K562 (cell line): Measurements from ENCODE around the gene CTIF. TPM values are rescaled to one million over a fixed set of nuclear protein-coding genes. Genes with fewer than 3 reads are reported as not detected.
A peak's percentile ranks its signal among the peaks of the same experiment; 100 is the strongest.

ENCODE experiments used
- ARID1B ChIP-seq: fragments of 450-650 bp; IDR thresholded peaks from 2 replicates; pipeline ENCODE4 v1.6.1; 2016; ENCODE audit warnings: antibody characterized with exemption, mild to moderate bottlenecking, inconsistent platforms
- CHD4 ChIP-seq: fragments of 200-600 bp; sonication (generic); IDR thresholded peaks from 3 replicates; pipeline ENCODE4 v1.6.1; 2012; ENCODE audit warnings: low read depth, mild to moderate bottlenecking, mixed read lengths, low read length, inconsistent platforms; ENCODE audit not compliant: insufficient read depth, insufficient replicate concordance, poor library complexity, severe bottlenecking
- GTF2A2 ChIP-seq: IDR thresholded peaks from 2 replicates; pipeline ENCODE4 v1.6.1; 2016; ENCODE audit warnings: mild to moderate bottlenecking, missing genetic modification characterization, missing compliant biosample characterization
- HNRNPH1 ChIP-seq: fragments of 200-400 bp; formaldehyde crosslinking; optimal IDR thresholded peaks from 2 replicates; pipeline ENCODE3; 2017; ENCODE audit warnings: low read depth, mild to moderate bottlenecking, low read length, moderate library complexity
- ILK ChIP-seq: fragments of 450-650 bp; IDR thresholded peaks from 2 replicates; pipeline ENCODE4 v1.6.1; 2016; ENCODE audit warnings: missing genetic modification characterization, low read depth, mild to moderate bottlenecking, missing compliant biosample characterization, moderate library complexity, borderline replicate concordance
- MAFF ChIP-seq: IDR thresholded peaks from 2 replicates; pipeline ENCODE4 v1.6.1; 2012; ENCODE audit warnings: low read length, improper control_type of control experiment
- RAD21 ChIP-seq, 2 experiments: fragments of 250-450 bp in 1 of 2; fragments of 450-650 bp in 1 of 2; sonication (Bioruptor Pico) in 1 of 2; formaldehyde crosslinking in 1 of 2; IDR thresholded peaks in 1 of 2; conservative IDR thresholded peaks in 1 of 2; 2 replicates each; pipeline versions ENCODE4 v1.4.0 to v1.8.0; 2020 to 2022; ENCODE audit warnings: mild to moderate bottlenecking in 2 of 2, moderate library complexity in 1 of 2
- RBM14 ChIP-seq: fragments of 200-400 bp; formaldehyde crosslinking; IDR thresholded peaks from 2 replicates; pipeline ENCODE4 v1.6.1; 2018; ENCODE audit warnings: low read depth, mild to moderate bottlenecking, low read length, moderate library complexity, borderline replicate concordance; ENCODE audit not compliant: insufficient read depth
- TCF3 ChIP-seq: sonication (generic); formaldehyde crosslinking; IDR thresholded peaks from 2 replicates; pipeline ENCODE4 v1.4.0; 2020; ENCODE audit warnings: mild to moderate bottlenecking, missing genetic modification reagents
- TFAP4 ChIP-seq: sonication (generic); formaldehyde crosslinking; IDR thresholded peaks from 2 replicates; pipeline ENCODE4 v1.8.0; 2022; ENCODE audit warnings: missing genetic modification reagents, mild to moderate bottlenecking, moderate library complexity, borderline replicate concordance
- ZFX ChIP-seq: sonication (generic); formaldehyde crosslinking; IDR thresholded peaks from 2 replicates; pipeline ENCODE4 v1.8.0; 2022; ENCODE audit warnings: mild to moderate bottlenecking, missing genetic modification reagents, moderate library complexity
- ZNF318 ChIP-seq, 2 experiments: fragments of 450-650 bp; IDR thresholded peaks; 2 replicates each; pipeline ENCODE4 v1.6.1; 2016; ENCODE audit warnings: mild to moderate bottlenecking in 2 of 2, borderline replicate concordance in 1 of 2, low read depth in 1 of 2, moderate library complexity in 1 of 2
- ZNF699 ChIP-seq: fragments of 250-450 bp; sonication (Bioruptor Pico); IDR thresholded peaks from 2 replicates; pipeline ENCODE4 v1.8.0; 2021; ENCODE audit warnings: mild to moderate bottlenecking, moderate library complexity; ENCODE audit not compliant: insufficient replicate concordance
- polyA plus RNA-seq, 8 experiments: library from polyadenylated mRNA; depleted of rRNA in 4 of 8; stranded (reverse) in 5 of 8; unstranded in 3 of 8; fragments of >200 nt; fragmentation: Nextera tagmentation in 2 of 8; fragmentation: Illumina TruSeq in 1 of 8; extraction: Ambion mirVana in 2 of 8; extraction: Trizol in 1 of 8; gene quantifications; 2 replicates each; pipeline versions ENCODE4 v1.2.1 to v1.2.3, GENCODE V29; 2011 to 2014; ENCODE audit warnings: inconsistent platforms in 1 of 8, missing spikeins in 1 of 8
- total RNA-seq, 7 experiments: library from RNA; depleted of rRNA in 6 of 7; stranded (reverse); fragments of >200 nt in 6 of 7; fragmentation: Illumina TruSeq in 2 of 7; extraction: Trizol in 2 of 7; gene quantifications; 2 replicates each; pipeline versions ENCODE4 v1.2.1 to v1.2.3, GENCODE V29; 2011 to 2021; ENCODE audit warnings: low replicate concordance in 1 of 7
- TF ChIP-seq, protein P1 (sequence below), 2 experiments: fragments of 150-350 bp in 1 of 2; IDR thresholded peaks; 2 replicates each; pipeline ENCODE4 v1.6.1; 2012 to 2016; ENCODE audit warnings: low read depth in 2 of 2, low read length in 2 of 2, mild to moderate bottlenecking in 1 of 2, moderate library complexity in 1 of 2

The CTIF gene
- total and polyA plus RNA-seq, 9 of the 15 experiments (the other 6 are each of a cell fraction or from before 2014, with no cell fraction given), result 0.17 to 11.5 (median 2.2) TPM

DNA sequence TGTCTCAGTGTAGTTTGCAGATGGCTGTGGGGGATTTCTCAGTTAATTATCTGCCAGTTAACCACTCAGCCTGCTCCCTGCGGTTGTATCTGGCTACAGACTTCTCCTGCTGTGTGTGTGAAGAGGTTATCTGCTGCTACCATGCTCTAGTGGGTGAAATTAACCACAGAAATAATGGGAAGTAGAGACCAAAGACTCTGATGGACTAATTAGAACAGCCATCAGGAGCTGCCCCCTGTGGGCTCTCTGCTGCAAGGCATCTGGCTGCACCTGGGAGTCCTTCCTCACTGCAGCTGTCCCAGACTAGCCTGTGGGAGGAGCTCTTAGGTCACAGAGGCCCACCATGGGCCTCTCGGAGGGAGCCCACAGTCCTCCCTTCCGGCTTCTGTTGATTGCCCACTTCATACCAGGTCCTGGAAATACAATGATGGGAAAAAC lies 66.6 kb downstream of the CTIF start (continued):
- TF ChIP-seq GTF2A2 (tag), result no peak
- peak; percentile 75; the same call in 1 of the 2 replicates for TF ChIP-seq TFAP4
- TF ChIP-seq RBM14, result no peak
- TF ChIP-seq MAFF, result no peak
- no peak for TF ChIP-seq HNRNPH1
- peak; percentile 95 for TF ChIP-seq TCF3 (CRISPR knock-in tag)
- TF ChIP-seq RAD21 (CRISPR knock-in tag; conservative IDR thresholded peaks at IDR 0.05 in 1 of 2, IDR thresholded peaks at IDR 0.05 in 1 of 2), result peak; percentile 66 to 80
- TF ChIP-seq ZFX (CRISPR knock-in tag), result no peak
- no peak for TF ChIP-seq CHD4
- TF ChIP-seq, protein P1, sequence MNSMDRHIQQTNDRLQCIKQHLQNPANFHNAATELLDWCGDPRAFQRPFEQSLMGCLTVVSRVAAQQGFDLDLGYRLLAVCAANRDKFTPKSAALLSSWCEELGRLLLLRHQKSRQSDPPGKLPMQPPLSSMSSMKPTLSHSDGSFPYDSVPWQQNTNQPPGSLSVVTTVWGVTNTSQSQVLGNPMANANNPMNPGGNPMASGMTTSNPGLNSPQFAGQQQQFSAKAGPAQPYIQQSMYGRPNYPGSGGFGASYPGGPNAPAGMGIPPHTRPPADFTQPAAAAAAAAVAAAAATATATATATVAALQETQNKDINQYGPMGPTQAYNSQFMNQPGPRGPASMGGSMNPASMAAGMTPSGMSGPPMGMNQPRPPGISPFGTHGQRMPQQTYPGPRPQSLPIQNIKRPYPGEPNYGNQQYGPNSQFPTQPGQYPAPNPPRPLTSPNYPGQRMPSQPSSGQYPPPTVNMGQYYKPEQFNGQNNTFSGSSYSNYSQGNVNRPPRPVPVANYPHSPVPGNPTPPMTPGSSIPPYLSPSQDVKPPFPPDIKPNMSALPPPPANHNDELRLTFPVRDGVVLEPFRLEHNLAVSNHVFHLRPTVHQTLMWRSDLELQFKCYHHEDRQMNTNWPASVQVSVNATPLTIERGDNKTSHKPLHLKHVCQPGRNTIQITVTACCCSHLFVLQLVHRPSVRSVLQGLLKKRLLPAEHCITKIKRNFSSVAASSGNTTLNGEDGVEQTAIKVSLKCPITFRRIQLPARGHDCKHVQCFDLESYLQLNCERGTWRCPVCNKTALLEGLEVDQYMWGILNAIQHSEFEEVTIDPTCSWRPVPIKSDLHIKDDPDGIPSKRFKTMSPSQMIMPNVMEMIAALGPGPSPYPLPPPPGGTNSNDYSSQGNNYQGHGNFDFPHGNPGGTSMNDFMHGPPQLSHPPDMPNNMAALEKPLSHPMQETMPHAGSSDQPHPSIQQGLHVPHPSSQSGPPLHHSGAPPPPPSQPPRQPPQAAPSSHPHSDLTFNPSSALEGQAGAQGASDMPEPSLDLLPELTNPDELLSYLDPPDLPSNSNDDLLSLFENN (IDR thresholded peaks at IDR 0.05; ENCODE audit: low read depth in 2 of 2, low read length in 2 of 2), result peak in 1 of 2 experiments; percentile 69; a peak in 1 of 4 replicates
- no peak for TF ChIP-seq ILK (tag)
- peak; percentile 83 for TF ChIP-seq ARID1B
- TF ChIP-seq ZNF318 (IDR thresholded peaks at IDR 0.05; ENCODE audit: borderline replicate concordance in 1 of 2, low read depth in 1 of 2), result no peak
- TF ChIP-seq ZNF699 (CRISPR knock-in tag), result no peak
